Smooth muscle cell of the brain vasculature (primary cell): ENCODE measurements around the gene RCVRN.
A peak's percentile ranks its signal among the peaks of the same experiment; 100 is the strongest.

ENCODE experiments used
- DNase-seq: peaks from one replicate; pipeline ENCODE4 v3.0.0-alpha.2; 2012; ENCODE audit warnings: low read depth, low spot score

The RCVRN gene

DNA sequence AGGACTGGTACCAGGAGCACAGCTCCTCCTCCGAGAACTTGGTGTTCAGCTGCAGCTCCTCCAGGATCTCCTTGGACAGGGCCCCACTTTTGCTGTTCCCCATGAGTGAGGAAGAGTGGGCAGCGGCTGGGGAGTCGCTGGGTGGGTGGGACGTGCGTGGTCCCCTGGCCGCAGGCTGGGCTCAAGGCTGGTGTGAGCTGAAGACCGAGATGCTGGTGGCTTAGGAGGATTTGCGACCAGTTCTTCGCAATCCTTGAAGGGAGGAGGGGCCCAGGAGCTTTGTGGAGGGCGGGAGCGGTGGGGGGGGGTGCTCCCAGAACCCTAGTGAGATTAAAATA lies at the start of gene RCVRN:
Gene RCVRN, minus strand, starts transcription at position 194 of the 338 bp plus-strand sequence. Its CDS starts 91 bp downstream, at position 103.
- DNase-seq = no peak

DNA sequence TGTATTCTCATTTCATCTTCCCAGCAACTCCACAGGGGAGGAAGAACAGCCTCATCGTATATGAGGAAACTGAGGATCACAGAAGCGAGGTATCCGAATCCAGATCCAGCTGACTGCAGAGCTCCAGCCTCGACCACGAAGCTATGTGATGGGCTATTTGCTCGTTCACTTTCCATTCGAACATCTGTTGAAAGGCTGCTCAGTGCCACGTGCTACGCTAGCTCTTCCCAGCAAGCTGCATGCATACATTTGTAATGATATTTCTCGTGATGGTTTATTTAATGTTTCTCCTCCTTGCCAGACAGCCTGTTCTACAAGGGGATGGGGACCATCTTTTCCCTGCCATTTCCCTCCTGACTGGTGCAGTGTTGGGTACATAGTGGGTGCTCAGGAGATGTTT lies 48.4 kb upstream of the RCVRN start:
- no peak for DNase-seq

DNA sequence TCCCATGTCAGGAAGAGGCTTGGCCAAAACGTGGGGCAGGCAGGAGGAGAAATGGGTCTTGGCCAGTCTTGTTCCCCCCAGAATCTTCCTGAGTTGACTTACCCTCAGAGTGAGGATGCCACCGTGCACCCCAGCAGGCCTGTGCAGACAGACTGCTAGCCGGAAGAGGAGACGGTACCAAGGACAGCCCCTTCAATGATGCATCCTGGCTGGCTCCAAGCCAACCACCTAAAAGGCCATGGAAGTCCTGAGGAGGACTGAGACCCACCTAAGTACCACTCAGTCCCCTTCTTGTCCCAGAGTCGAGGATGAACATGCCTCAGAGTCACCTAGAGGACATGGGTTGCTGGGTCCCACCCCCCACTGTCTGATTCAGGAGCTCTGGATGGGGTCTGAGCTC lies 46.7 kb upstream of the RCVRN start:
- DNase-seq = no peak

DNA sequence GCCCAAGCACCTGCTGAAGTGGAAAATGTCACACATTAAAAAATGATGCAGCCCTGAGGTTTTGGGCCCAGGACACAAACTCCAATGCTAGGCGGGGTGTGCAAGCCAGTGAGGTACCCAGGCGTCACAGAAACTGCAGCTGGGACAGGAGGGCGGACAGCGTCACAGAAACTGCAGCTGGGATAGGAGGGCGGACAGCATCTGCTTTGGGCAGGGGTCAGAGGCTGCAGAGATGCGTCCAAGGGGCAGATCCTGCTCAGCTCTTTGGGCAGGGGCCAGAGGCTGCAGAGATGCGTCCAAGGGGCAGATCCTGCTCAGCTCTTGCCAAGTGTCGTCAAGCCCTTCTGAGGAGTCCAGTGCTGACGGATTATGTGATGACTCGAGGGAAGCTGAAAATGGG lies 43.9 kb upstream of the RCVRN start:
- DNase-seq = no peak

DNA sequence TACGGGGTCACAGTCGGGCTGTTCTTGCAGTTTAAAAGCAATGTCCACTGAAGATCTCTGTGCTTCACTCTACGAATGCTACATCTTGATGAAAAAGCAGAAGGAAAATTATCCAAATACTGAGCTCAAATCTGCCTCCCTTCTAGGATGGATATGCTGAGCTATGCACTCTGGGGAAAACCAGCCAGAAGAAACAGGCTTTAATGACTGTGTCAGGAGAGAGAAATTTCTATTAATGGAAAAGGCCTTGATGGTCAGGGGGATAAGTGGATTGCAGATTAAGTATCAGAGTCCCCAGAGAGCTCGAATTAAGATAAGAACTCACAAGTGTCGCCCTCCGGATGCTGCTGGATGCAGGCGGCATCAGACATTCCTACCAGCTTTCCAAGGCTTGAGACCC lies 39.6 kb upstream of the RCVRN start:
- no peak for DNase-seq

DNA sequence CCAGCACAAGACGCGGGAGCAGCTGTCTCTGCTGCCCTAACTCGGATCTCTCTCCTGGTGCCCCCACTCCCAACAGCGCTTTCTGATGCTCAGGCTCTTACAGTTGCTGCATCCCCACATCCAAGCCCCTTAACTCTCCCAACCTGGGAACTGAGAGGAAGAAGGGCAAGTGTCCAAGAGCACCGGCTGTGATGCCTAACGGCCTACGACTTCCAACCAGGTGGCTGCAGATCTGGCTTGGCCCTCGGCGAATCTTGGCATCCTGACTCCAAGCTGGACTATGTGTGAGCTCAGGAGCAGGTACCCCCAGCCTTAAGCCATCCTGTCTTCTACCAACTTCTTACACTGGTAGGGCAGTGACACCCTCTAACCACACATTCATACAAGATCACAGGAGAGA lies 38.3 kb upstream of the RCVRN start:
- no peak for DNase-seq

DNA sequence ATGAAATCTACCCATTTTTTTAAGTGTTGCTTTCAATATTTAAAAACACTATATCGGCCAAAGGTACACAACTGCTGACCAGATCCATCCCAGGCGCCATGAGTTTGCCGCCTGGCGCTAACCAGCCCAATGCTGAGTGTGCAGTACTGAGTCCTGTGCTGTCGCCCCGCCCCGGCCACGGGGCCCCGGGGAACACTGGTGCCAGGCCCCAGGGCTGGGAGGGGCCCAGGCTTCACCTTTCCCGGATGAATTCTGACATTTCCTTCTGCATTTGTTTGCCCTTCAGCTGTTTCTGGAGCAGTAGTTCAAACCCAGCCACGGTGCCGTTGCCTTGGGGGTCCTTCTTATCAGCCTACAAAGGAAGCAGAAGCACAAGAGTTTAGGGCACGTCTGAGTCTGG lies 37.8 kb upstream of the RCVRN start:
- DNase-seq = no peak

DNA sequence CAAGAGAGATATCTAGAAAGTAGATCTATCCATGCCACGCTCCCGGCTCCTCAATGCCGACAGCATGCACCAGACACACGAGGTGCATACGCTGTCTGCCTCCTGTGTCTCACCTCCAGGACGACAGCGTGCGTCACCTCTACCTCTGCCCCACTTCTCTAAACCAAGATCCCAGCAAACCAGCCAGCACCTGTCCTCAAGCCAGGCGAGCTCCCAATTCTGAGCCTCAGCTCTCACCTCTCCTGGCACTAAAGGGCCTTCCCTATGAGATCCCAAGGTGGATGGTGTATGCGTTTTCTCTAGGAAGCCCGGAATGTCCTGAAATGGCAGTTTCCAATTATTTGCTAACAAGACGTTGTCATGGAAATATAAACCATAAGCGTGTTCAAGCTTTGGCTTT lies 36.2 kb upstream of the RCVRN start:
- DNase-seq = no peak

DNA sequence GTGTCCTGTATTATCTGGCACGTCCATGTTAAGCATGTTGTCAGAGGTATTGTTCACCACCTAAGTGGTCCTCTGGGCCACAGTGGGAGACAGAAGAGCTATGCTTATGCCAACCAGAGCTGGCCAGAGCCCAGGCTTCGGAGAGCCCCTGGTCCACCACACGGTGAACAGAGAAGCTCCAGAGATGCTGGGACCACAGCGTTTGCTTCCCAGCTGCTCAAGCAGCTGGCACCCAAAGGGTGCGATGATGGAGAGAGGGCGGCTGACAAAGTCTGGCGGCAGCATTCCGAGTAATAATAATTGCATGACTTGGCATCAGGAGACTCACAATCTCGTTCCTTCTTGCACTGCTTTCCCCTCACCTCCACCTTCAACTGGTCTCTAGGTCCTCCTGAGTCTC lies 35.8 kb upstream of the RCVRN start:
- DNase-seq = no peak

DNA sequence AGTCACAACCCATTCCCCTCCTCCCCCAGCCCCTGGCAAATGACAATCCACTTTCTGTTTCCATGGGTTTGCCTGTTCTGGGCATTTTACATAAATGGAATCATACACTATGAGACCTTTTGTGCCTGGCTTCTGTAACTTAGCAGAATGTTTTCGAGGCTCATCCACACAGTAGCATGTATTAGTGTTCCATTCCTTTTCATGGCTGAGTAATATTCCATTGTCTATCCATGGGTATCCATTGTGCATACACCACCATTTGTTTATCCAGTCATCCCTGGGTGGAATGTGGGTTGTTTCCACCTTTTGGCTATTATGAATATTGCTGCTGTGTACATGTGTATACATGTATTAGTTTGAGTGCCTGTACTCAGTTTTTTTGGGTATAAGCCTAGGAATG lies 33.7 kb upstream of the RCVRN start:
- no peak for DNase-seq

DNA sequence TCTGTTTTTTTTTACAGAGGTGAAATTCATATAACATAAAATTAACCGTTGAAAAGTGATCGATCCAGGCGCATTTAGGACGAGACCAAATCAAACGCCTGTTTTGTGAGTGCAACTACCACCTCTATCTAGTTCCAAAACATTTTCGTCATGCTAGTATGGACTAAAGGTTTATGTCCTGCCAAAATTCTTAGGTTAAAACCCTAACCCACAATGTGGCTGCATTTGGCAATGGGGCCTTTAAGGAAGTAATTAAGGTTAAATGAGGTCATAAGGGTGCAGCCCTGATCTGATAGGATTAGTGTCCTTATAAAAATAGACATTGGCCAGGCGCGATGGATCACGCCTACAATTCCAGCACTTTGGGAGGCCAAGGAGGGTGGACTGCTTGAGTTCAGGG lies 32.8 kb upstream of the RCVRN start:
- no peak for DNase-seq

DNA sequence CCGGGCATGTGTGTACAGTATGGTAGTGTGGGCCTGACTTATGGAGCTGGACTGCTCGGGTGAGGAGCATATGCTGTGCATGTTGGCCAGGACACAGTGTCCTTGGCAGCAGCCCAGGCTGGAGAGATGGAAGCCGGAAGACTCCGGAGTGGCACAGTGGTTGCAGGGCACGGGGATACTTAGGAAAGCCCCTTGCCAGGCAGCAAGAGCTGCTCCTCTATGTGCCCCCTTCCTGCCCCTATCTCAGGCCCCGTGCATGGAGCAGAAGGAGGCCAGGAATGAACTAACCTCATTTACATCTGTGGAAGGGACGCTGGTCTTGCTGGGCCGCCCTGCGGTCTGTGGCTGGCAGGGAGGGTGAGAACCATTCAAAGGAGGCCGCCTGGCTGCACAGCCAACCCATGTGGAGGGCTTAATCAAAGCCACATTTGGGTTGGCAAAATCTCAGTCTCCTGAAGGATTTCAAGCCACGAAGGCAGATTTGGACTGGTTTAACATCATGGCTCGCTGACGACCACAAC lies 32.2 kb upstream of the RCVRN start:
- DNase-seq = peak; percentile 73

DNA sequence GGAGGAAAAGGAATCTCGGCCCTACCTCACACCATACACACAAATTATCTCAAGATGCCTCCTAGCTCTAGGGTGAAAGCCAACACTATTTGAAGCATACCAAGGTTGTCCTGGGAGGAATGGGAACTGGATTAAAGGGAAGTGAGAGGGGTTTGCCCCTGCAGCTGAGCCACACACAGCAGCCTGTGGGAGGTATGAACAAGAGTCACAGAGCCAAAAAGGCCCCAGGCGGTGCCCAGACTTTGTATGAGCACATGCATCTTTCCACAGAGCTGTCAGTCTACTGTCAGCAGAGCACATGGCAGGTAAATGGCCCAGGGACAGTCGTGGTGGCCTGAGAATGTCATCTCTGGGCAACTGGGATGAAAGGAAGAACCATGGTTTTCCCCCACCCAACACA lies 31.0 kb upstream of the RCVRN start:
- DNase-seq = no peak

DNA sequence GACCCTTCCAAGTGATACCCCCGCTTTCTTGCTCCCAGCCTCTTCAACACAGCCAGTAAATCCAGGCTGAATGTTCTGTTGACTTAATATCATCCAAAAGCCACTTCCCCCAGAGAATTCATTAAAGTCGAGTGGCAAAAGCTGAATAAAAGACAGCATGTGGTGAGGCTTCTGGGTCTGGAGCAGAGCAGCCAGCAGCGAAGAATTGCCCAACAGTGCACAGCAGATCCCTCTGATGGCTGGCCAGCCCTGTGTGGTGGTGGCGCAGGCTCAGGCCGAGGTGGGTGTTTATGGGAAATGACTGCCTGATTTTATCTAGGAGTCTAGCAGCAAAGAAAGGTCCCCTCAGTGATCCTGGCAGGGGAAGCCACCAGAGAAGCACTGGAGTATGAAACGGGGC lies 30.3 kb upstream of the RCVRN start:
- no peak for DNase-seq

DNA sequence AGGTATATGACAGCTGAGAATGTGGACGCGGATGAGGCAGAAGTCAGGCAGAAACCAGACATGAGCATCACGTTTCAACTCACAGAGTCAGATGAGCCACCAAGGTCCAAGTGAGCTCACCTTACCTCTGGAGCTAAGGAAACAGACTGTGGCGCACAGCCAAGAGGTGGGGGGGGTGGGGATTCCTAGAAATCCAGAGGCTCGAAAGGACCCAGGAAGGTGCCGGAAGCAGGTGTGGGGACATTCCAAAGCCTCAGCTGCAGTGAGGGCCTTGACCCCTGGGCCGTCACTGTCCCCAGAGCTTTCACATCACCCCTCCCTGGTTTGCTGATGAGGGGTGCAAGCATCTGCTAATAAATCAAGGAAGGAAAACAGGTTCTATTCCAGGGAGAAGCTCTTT lies 29.3 kb upstream of the RCVRN start:
- DNase-seq = no peak

DNA sequence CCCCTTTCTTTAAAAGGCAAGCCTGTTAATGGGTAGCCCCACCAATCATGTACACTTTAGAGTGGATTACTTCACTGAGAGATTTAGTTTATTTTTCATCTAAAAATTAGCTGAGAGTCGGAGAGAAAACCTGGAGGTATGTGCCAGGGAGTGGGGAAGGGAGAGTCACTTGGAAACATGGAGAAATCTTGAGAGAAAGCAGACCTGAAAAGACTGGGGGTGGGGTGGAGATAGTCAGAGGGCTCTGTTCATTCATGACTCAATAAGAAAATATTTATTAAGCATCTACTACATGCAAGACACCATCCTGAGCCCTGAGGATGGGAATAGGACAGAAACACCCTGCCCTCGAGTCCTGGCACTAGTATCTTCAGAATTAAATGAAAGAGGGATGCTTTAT lies 27.4 kb upstream of the RCVRN start:
- no peak for DNase-seq

DNA sequence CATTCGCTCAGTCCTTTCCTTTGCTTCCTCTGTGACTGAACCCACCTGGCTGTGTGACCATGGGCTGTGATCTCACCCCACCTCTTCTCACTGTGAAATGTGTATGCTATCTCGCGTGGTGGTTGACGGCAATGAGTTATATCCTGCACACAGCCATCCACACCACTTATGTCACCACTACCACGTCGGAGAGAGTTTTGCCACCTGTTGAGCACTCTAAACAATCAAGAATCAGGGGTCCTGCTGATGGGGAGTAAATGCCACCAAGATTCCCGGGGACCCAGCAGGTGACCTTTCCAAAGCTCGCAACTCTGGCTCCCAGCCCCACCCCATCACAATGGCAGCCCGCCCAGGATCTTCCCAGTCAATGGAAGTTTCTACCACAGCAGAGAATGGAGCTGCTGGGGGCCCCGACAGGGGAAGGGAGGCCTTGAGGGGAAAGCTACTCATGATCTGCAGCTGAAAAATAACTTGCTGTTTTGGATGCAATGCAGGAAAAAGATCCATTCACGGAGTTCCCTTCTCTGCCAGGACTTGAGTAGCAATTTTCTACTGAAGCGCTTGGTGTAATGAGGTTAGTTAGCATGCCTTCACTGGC lies 26.2 kb upstream of the RCVRN start:
- no peak for DNase-seq

DNA sequence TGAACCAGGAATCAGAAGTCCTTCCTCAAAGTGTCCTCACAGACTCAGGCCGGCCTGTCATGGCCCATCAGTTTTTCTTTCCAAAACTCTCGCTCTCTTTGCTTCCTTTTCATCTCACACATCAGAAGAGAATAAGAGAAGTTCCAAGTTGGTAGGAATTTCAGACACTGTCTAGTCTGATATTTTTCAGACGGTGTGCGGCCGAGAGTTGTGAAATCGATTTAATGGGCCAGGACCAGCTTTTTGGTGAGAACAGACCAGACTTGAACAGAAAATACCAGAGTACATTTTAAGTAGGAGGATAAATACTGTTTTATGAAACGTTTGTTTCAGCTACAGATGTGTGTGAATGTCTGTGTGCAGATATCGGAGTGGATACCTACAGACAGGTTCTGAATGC lies 24.8 kb upstream of the RCVRN start:
- no peak for DNase-seq

DNA sequence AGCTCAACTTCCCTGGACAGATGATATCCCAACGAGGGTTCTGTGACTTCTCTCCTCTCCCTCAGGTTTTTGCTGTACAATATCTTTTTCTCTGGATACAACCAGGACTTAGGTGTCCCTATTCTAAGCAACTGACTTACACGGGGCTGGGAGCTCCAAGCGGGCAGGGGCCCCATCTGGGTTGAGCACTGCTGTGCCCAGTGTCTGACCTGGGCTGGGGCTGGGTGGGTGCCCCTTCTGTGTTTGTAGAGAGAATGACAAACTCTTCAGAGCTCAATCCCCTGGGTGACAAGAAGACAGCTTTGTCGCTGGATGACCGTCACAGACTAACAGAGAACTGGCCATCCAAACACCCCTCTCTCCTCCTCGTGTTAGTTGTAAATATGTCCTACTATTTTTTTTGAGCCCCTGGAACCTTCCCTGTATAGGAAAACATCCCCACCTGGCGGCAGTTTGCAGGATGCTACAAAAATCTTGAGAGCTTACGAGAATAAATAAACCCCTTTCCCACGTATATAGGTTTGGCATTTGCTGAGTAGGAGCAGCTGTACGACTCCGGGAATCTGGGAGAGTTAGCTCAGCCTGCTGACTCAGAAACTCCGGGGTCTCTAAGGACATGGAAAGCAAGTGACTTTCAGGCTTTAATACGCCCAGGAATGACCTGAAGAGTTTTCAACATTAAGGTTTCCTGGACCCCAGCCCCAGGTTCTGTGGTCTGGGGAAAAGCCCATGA lies 23.7 kb upstream of the RCVRN start:
- DNase-seq = peak; percentile 70

DNA sequence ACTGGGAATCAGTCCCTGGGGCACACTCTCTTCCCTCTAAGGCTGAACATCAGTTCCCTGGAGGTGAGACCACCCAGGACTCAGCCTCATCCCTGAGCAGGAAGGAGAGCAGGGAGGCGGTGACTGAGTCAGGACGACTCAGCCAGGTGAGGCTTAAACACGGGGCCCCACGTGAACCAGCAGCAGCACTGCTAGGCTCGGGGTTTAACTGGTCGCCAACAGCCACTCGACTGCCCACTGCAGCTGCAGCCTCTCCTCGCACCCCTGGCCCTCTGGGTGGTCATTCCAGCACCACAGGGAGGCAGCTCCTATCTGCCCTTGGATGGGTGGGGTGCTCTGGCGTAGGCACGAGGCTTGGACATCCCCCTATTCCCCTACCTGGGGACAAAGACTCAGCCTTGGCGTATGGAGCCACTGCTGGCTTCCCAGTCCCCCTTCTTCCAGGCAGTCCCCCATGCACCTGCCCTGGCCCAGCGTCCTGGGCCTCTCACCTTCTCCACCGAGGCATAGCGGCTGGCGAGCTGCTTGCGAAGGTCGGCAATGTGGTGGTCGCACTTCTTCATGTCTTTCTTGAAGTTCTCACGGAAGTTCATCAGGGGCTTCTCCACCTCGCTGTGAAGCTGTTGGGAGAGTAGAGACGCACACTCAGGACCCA lies 21.2 kb upstream of the RCVRN start:
- no peak for DNase-seq

DNA sequence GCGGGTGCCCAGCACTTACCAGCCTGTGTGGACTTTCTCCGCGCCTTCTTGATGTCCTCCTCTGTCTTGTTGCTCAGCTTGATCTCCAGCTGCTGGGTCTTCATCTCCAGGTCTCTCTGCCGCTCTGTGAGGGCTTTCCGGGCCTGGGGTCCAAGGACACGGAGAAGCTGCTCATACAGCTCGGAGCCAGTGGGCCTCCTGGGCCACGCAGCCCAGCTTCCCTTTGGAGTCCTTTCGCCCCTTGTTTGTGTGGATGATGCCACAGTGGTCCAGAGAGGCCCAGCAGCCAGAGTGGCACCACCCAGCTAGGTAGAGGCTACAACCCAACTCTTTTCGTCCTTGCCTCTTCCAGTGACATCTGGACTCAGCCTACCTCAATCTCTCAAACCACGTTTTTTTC lies 20.4 kb upstream of the RCVRN start:
- no peak for DNase-seq

DNA sequence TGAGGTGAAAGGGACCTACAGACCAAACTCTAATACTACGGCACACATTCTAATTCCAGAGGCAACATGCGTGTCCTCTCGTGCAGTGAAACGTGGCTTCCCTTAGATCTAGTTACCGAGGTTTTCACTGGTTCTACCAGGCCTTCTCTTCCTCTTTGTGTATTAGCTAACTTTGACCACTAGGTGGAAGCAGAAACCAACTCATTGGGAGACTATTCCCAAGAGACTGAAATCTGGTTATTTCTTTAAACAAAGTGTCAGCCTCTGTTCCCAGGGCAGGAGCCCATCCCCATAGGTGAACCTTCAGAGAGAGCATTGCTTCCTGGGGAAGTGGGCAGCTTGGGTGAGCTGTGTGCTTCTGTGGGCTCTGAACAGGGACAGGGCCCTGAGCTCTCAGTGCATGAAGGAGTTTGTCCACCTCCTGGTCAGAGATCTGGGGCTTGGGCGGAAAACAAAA lies 19.7 kb upstream of the RCVRN start:
- peak; percentile 50 for DNase-seq
